Loucy (cell line): ENCODE data around the gene TRANK1.

Source experiments
- H2AFZ ChIP-seq: fragments of 200-600 bp; sonication (generic); 2 replicates; pipeline ENCODE4 v1.6.0; 2016; ENCODE audit warnings: antibody characterized with exemption, mild to moderate bottlenecking, low read length, moderate library complexity
- H3F3A ChIP-seq: fragments of 200-600 bp; 2 replicates; pipeline ENCODE4 v1.6.0; 2016; ENCODE audit warnings: antibody characterized with exemption, low read depth, mild to moderate bottlenecking
- H3K27me3 ChIP-seq: fragments of 200-600 bp; sonication (generic); 2 replicates; pipeline ENCODE4 v1.6.1; 2014; ENCODE audit warnings: low read length, mild to moderate bottlenecking; ENCODE audit not compliant: insufficient read depth, poor library complexity, severe bottlenecking
- H3K36me3 ChIP-seq: fragments of 200-600 bp; sonication (generic); 2 replicates; pipeline ENCODE4 v1.6.1; 2016; ENCODE audit warnings: low read length; ENCODE audit not compliant: insufficient read depth
- H3K4me1 ChIP-seq: fragments of 200-600 bp; sonication (generic); 2 replicates; pipeline ENCODE4 v1.5.1; 2014; ENCODE audit warnings: low read length, mild to moderate bottlenecking; ENCODE audit not compliant: insufficient read depth, poor library complexity, severe bottlenecking
- H3K4me2 ChIP-seq: fragments of 200-600 bp; sonication (generic); 2 replicates; pipeline ENCODE4 v1.6.0; 2014; ENCODE audit warnings: antibody characterized with exemption, low read length, low read depth, mild to moderate bottlenecking; ENCODE audit not compliant: poor library complexity, severe bottlenecking
- H3K4me3 ChIP-seq: fragments of 200-600 bp; sonication (generic); 2 replicates; pipeline ENCODE4 v1.5.1; 2014; ENCODE audit warnings: low read length, mild to moderate bottlenecking, mixed read lengths; ENCODE audit not compliant: poor library complexity, severe bottlenecking
- H3K79me2 ChIP-seq: fragments of 200-600 bp; sonication (generic); 2 replicates; pipeline ENCODE4 v1.6.1; 2014; ENCODE audit warnings: low read length; ENCODE audit not compliant: insufficient read depth
- H3K9ac ChIP-seq: fragments of 200-600 bp; sonication (generic); 2 replicates; pipeline ENCODE4 v1.6.0; 2014; ENCODE audit warnings: mild to moderate bottlenecking, low read depth, low read length, moderate library complexity; ENCODE audit not compliant: poor library complexity, severe bottlenecking
- H3K9me2 ChIP-seq: fragments of 200-600 bp; sonication (generic); replicated peaks from 2 replicates; pipeline ENCODE4 v1.6.1; 2016; ENCODE audit warnings: low read depth, low read length, mixed read lengths
- H3K9me3 ChIP-seq: fragments of 200-600 bp; sonication (generic); 2 replicates; pipeline ENCODE4 v1.6.1; 2014; ENCODE audit warnings: mild to moderate bottlenecking, antibody characterized with exemption, low read length, low read depth; ENCODE audit not compliant: insufficient read depth
- H4K20me1 ChIP-seq: fragments of 200-600 bp; sonication (generic); 2 replicates; pipeline ENCODE4 v1.6.0; 2014; ENCODE audit warnings: antibody characterized with exemption, low read length, mild to moderate bottlenecking; ENCODE audit not compliant: insufficient read depth, poor library complexity, severe bottlenecking
- EZH2phosphoT487 ChIP-seq: fragments of 200-600 bp; IDR thresholded peaks from 2 replicates; pipeline ENCODE4 v1.6.1; 2018; ENCODE audit warnings: antibody characterized with exemption, mild to moderate bottlenecking, moderate library complexity, borderline replicate concordance
- TF ChIP-seq, protein P1 (sequence below): fragments of 200-600 bp; sonication (generic); conservative IDR thresholded peaks from 2 replicates; pipeline ENCODE4 v1.5.1; 2014; ENCODE audit warnings: mild to moderate bottlenecking, antibody characterized with exemption, low read length

The TRANK1 gene

DNA sequence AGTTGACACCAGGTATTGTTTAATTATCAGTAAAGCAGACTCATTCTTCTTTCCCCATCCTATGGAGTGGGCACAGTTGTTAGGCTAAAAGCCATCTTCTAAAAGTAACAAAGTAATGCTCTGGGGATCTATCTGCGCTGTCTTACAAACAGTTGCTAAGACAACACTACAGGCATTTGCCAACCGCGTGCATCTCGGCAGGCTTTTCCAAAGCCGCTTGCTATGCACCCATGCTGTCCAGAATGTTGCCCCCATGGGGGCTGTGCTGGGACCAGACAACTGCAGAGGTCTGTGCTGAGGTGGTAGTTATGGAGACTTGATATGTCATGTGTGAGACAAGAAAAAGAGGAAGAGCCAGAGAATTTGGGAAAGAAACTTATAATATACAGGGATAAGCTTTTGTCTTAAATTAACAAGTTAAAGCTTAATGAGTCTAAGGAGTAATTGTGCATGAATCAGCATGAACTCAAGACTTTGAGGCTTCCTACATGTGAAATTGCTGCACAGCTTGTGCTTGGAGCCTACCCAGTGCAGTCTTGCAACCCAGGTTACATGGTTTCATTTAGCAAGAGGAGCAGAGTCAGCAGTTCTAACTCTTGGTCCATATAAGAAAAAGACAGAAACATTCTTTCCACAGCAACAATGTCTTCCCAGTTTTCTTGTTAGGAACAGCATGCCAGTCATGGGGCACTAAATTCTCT lies 141.6 kb downstream of the TRANK1 start:
- Histone ChIP-seq H2AFZ (no peak overlapping the region), H3K79me2 (no peaks in the 10 kb centered on the region), H3K36me3 (no peaks in the 10 kb centered on the region), H4K20me1 (no peaks in the 10 kb centered on the region), H3K4me2 (no peak overlapping the region), H3K27me3 (no peaks in the 10 kb centered on the region), H3K9me2 (no peaks in the 10 kb centered on the region), H3K4me1 (no peaks in the 10 kb centered on the region), H3K9me3 (no peaks in the 10 kb centered on the region; the same call in 1 of the 2 replicates), H3K9ac (no peak overlapping the region), H3F3A (no peaks in the 10 kb centered on the region), H3K4me3 (no peak overlapping the region)
- TF ChIP-seq, protein P1, sequence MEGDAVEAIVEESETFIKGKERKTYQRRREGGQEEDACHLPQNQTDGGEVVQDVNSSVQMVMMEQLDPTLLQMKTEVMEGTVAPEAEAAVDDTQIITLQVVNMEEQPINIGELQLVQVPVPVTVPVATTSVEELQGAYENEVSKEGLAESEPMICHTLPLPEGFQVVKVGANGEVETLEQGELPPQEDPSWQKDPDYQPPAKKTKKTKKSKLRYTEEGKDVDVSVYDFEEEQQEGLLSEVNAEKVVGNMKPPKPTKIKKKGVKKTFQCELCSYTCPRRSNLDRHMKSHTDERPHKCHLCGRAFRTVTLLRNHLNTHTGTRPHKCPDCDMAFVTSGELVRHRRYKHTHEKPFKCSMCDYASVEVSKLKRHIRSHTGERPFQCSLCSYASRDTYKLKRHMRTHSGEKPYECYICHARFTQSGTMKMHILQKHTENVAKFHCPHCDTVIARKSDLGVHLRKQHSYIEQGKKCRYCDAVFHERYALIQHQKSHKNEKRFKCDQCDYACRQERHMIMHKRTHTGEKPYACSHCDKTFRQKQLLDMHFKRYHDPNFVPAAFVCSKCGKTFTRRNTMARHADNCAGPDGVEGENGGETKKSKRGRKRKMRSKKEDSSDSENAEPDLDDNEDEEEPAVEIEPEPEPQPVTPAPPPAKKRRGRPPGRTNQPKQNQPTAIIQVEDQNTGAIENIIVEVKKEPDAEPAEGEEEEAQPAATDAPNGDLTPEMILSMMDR: no peak
- no peak for TF ChIP-seq EZH2phosphoT487

DNA sequence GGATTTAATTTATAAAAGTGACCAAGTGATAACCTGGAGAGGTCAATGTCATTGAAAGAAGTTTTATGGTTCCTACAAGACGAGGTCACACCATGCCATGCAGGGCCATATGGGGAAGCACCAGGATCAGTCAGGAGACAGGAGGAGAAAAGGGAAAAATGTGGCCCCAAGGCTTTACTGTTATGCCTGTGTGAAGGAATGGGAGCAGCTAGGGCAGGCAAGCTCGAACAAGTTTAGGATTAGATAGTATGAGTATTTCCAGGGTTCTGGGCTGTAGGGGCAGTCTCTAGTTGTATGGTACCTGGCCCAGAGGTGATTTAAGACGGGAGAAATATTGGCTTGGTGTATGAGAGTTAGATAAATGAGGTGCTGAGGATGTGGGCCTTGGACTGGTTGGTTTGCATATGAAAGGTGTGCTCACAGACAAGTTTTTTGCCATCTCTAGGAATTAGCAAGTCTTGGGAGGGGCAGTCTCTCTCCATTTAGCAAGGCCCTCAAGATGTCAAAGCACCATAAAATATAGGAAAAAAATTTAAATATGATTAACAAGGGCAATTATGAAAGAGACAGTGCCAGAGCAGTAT lies 144.2 kb downstream of the TRANK1 start:
- H3F3A ChIP-seq: no peaks in the 10 kb centered on the region
- no peaks in the 10 kb centered on the region for H3K9me2 ChIP-seq
- H3K9me3 ChIP-seq: no peaks in the 10 kb centered on the region; the same call in 1 of the 2 replicates
- no peaks in the 10 kb centered on the region for H3K36me3 ChIP-seq
- H3K4me3 ChIP-seq: no peak overlapping the region
- no peak overlapping the region for H3K9ac ChIP-seq
- H3K79me2 ChIP-seq: no peaks in the 10 kb centered on the region
- no peaks in the 10 kb centered on the region for H3K4me1 ChIP-seq
- H3K27me3 ChIP-seq: no peaks in the 10 kb centered on the region
- no peak overlapping the region for H3K4me2 ChIP-seq
- H4K20me1 ChIP-seq: no peaks in the 10 kb centered on the region
- no peak overlapping the region for H2AFZ ChIP-seq
- no peak for TF ChIP-seq EZH2phosphoT487
- TF ChIP-seq, protein P1: no peak

DNA sequence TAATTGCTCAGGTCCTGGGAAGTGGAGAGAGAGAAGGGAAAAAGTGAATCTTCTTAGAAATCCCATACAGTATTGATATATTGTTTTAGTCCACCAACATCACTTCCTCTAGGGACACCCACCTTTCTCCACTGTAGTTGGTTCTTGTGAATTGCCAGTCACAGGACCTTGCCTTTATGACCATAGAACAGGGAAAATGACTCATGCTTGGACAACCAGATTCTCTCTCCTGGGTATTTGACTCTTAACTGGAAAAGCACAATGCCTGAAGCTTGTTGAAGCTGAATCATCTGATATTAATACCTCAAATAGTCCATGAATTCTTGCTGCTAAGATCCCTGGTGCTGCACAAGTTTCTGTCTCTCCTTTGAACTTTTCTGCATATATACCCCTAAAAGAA lies 148.0 kb downstream of the TRANK1 start:
- Histone ChIP-seq H3K79me2 (no peaks in the 10 kb centered on the region), H3K36me3 (no peaks in the 10 kb centered on the region), H3K9ac (no peak overlapping the region), H3K9me3 (no peaks in the 10 kb centered on the region), H4K20me1 (no peaks in the 10 kb centered on the region), H3K9me2 (no peaks in the 10 kb centered on the region), H3K4me3 (no peak overlapping the region), H3K4me2 (no peak overlapping the region), H3K4me1 (no peaks in the 10 kb centered on the region), H3K27me3 (no peaks in the 10 kb centered on the region), H2AFZ (no peak overlapping the region), H3F3A (no peaks in the 10 kb centered on the region)
- TF ChIP-seq EZH2phosphoT487: no peak
- TF ChIP-seq, protein P1: no peak
